ENCODE measurements around the gene MICAL2.

Gene MICAL2

DNA sequence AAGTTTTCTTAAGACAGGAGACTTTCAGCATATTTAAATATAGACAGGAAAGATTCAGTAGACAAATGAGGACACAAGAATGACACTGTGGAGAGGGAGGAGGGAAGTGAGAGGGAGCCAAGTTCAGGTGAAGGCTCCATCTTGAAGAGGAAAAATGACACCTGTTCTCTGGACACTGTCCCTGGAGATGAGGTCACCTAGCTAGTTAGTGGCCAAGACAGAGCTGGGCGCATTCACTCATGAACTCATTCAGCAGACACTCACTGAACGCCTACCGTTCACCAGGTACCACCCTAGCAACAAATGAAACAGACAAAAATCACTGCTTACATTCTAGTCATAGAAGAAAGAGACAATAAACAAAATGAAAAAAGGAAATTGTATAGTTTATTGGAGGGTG lies 163.7 kb downstream of the MICAL2 start:
- no peak for TF ChIP-seq POLR2AphosphoS5 (IDR thresholded peaks at IDR 0.05; ENCODE audit: low read depth, low read length)
- TF ChIP-seq, protein P1, sequence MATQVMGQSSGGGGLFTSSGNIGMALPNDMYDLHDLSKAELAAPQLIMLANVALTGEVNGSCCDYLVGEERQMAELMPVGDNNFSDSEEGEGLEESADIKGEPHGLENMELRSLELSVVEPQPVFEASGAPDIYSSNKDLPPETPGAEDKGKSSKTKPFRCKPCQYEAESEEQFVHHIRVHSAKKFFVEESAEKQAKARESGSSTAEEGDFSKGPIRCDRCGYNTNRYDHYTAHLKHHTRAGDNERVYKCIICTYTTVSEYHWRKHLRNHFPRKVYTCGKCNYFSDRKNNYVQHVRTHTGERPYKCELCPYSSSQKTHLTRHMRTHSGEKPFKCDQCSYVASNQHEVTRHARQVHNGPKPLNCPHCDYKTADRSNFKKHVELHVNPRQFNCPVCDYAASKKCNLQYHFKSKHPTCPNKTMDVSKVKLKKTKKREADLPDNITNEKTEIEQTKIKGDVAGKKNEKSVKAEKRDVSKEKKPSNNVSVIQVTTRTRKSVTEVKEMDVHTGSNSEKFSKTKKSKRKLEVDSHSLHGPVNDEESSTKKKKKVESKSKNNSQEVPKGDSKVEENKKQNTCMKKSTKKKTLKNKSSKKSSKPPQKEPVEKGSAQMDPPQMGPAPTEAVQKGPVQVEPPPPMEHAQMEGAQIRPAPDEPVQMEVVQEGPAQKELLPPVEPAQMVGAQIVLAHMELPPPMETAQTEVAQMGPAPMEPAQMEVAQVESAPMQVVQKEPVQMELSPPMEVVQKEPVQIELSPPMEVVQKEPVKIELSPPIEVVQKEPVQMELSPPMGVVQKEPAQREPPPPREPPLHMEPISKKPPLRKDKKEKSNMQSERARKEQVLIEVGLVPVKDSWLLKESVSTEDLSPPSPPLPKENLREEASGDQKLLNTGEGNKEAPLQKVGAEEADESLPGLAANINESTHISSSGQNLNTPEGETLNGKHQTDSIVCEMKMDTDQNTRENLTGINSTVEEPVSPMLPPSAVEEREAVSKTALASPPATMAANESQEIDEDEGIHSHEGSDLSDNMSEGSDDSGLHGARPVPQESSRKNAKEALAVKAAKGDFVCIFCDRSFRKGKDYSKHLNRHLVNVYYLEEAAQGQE (IDR thresholded peaks at IDR 0.05; ENCODE audit: insufficient read depth in 1 of 2, low read depth in 2 of 2, low read length in 2 of 2): no peak
- TF ChIP-seq SIN3A (IDR thresholded peaks at IDR 0.05; ENCODE audit: borderline replicate concordance, insufficient read depth, low read length): no peak
- no peak for TF ChIP-seq FOXP2 (optimal IDR thresholded peaks at IDR 0.05; ENCODE audit: borderline replicate concordance, extremely low read depth, extremely low read length, insufficient read depth)
- no peak for TF ChIP-seq TAF1 (IDR thresholded peaks at IDR 0.05; ENCODE audit: borderline replicate concordance, insufficient read depth, low read length)

DNA sequence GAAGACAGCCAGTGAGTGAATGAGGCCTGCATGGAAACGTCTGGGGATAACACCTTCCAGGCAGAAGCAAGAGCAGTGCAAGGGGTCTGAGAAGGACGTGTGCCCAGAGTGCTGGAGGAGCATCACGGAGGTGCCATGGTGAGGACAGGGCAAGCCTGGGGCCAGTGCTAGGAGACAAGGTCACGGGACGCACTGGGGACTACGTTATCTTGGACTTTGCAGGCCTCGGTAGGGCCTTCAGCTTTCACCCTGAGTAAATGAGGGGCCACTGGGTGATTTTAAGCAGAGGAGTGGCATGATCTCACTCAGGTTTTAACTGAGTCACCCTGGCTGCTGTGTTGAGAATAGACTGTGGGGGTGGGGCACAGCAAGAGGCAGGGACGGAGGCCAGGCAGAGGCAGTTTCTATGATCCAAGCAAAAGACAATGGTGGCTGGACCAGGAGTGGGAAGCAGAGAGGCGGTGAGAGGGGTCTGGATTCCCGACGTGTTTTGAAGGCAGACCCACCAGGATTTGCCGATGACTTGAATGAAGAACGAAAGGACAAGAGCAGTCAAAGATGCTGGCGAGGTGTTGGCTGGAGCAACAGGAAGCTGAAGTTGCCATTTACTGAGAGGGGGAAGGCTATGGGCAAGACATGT lies 164.3 kb downstream of the MICAL2 start:
- TF ChIP-seq FOXP2 (optimal IDR thresholded peaks at IDR 0.05; ENCODE audit: borderline replicate concordance, extremely low read depth, extremely low read length, insufficient read depth): no peak
- TF ChIP-seq SIN3A (IDR thresholded peaks at IDR 0.05; ENCODE audit: borderline replicate concordance, insufficient read depth, low read length): no peak
- TF ChIP-seq TAF1 (IDR thresholded peaks at IDR 0.05; ENCODE audit: borderline replicate concordance, insufficient read depth, low read length): no peak
- TF ChIP-seq, protein P1 (IDR thresholded peaks at IDR 0.05; ENCODE audit: insufficient read depth in 1 of 2, low read depth in 2 of 2, low read length in 2 of 2): no peak
- no peak for TF ChIP-seq POLR2AphosphoS5 (IDR thresholded peaks at IDR 0.05; ENCODE audit: low read depth, low read length)

DNA sequence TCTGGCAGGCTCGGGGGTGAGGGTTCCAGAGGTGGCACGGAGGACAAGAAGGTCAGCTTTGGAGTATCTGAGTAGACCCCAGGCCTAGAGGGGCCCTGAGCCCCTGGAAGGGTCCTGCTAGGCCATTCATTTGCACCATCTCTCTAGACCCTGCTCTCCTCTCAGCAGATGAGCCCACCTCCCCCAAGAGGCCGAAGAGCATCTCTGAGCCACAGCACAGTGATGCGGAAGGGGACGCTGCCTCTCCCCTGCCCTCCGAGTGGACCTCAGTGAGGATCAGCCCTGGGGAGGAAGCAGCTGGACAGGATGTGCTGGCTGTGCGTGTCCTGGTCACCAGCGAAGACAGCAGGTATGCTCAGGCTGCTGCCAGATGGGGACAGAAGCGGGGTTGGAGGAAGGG lies 165.4 kb downstream of the MICAL2 start:
- no peak for TF ChIP-seq FOXP2 (optimal IDR thresholded peaks at IDR 0.05; ENCODE audit: borderline replicate concordance, extremely low read depth, extremely low read length, insufficient read depth)
- TF ChIP-seq SIN3A (IDR thresholded peaks at IDR 0.05; ENCODE audit: borderline replicate concordance, insufficient read depth, low read length): no peak
- TF ChIP-seq, protein P1 (IDR thresholded peaks at IDR 0.05; ENCODE audit: insufficient read depth in 1 of 2, low read depth in 2 of 2, low read length in 2 of 2): no peak
- no peak for TF ChIP-seq TAF1 (IDR thresholded peaks at IDR 0.05; ENCODE audit: borderline replicate concordance, insufficient read depth, low read length)
- no peak for TF ChIP-seq POLR2AphosphoS5 (IDR thresholded peaks at IDR 0.05; ENCODE audit: low read depth, low read length)

DNA sequence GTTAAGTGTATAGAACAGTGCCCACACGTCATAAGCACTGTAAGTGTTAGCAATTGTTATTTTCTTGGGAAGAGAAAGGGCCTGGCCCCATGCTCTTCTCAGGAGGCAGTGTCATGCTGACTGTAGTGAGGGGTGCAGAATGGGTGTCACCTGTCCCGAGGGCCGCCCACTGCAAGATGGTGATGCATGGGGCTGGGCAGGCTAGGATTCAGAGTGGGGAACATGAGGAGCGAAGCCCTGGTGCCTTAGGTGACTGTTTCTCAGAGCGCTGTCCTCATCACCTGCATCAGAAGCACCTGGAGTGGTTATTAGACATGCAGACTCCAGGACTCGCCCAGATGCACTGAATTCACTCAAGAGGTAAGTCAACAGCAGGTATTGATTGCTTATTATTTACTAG lies 166.0 kb downstream of the MICAL2 start:
- no peak for TF ChIP-seq SIN3A (IDR thresholded peaks at IDR 0.05; ENCODE audit: borderline replicate concordance, insufficient read depth, low read length)
- TF ChIP-seq TAF1 (IDR thresholded peaks at IDR 0.05; ENCODE audit: borderline replicate concordance, insufficient read depth, low read length): no peak
- no peak for TF ChIP-seq POLR2AphosphoS5 (IDR thresholded peaks at IDR 0.05; ENCODE audit: low read depth, low read length)
- TF ChIP-seq FOXP2 (optimal IDR thresholded peaks at IDR 0.05; ENCODE audit: borderline replicate concordance, extremely low read depth, extremely low read length, insufficient read depth): no peak
- TF ChIP-seq, protein P1 (IDR thresholded peaks at IDR 0.05; ENCODE audit: insufficient read depth in 1 of 2, low read depth in 2 of 2, low read length in 2 of 2): no peak

Data from PFSK-1 (cell line).